GM12878 (cell line): ENCODE results near the gene CARM1. TPM values are rescaled to one million over a fixed set of nuclear protein-coding genes. Genes with fewer than 3 reads are reported as not detected.

Source experiments
- ATAC-seq: fragments of 200-7000 bp; cut with Tn5 transposase; 3 replicates; pipeline ENCODE4 v1.9.1; 2020; ENCODE audit warnings: mild to moderate bottlenecking, moderate library complexity
- BruUV-seq: library from RNA; stranded (reverse); fragments of 400-500 nt; replicated peaks from 2 replicates; lab custom pipeline; 2021; lab: Mats Ljungman, UMichigan
- CTCF ChIA-PET: fragments of 300-600 bp; sonication (Branson Sonifier 250); formaldehyde crosslinking; extraction: SDS; loops from one replicate; lab custom pipeline; 2021; ENCODE audit warnings: inconsistent platforms; lab: Yijun Ruan, JAX
- POLR2A ChIA-PET: fragments of 350-600 bp; formaldehyde crosslinking; extraction: SDS; loops from one replicate; lab custom pipeline; 2021; ENCODE audit warnings: inconsistent platforms; lab: Charles Lee
- RAD21 ChIA-PET: fragments of 300-600 bp; sonication (Branson Sonifier 250); formaldehyde crosslinking; loops from one replicate; lab custom pipeline; 2023; ENCODE audit warnings: antibody characterized with exemption; ENCODE audit not compliant: unreplicated experiment; lab: Charles Lee
- SMC1A ChIA-PET: fragments of 300-600 bp; sonication (Branson Sonifier 250); formaldehyde crosslinking; loops from one replicate; lab custom pipeline; 2023; ENCODE audit not compliant: unreplicated experiment, uncharacterized antibody; lab: Charles Lee
- DNase-seq: peaks from one replicate; pipeline ENCODE4 v3.0.0-alpha.2; 2011; ENCODE audit warnings: low read depth, low spot score
- FAIRE-seq: peaks from 3 replicates; lab custom pipeline; 2011; peaks lifted over from hg19 to GRCh38; lab: Jason Lieb, UNC
- H2AFZ ChIP-seq: 2 replicates; pipeline ENCODE4 v1.6.0; 2011; ENCODE audit warnings: low read depth, low read length, control low read depth; ENCODE audit not compliant: control insufficient read depth
- H3K27ac ChIP-seq: 2 replicates; pipeline ENCODE4 v1.5.1; 2011; ENCODE audit warnings: control low read depth; ENCODE audit not compliant: control insufficient read depth, insufficient read depth
- H3K27me3 ChIP-seq, 2 experiments: replicated peaks in 1 of 2; 2 replicates each; pipeline versions ENCODE4 v1.6.0 to v1.6.1; 2011; ENCODE audit warnings: low read length in 1 of 2; ENCODE audit not compliant: control insufficient read depth in 2 of 2, insufficient read depth in 2 of 2
- H3K36me3 ChIP-seq, 2 experiments: 2 replicates each; pipeline ENCODE4 v1.5.1; 2011; ENCODE audit warnings: low read length in 1 of 2; ENCODE audit not compliant: control insufficient read depth in 2 of 2, insufficient read depth in 2 of 2
- H3K4me1 ChIP-seq: 2 replicates; pipeline ENCODE4 v1.6.1; 2011; ENCODE audit warnings: mild to moderate bottlenecking, low read length, moderate library complexity, mixed read lengths; ENCODE audit not compliant: control insufficient read depth, insufficient read depth
- H3K4me2 ChIP-seq: 2 replicates; pipeline ENCODE4 v1.6.0; 2011; ENCODE audit warnings: control low read depth; ENCODE audit not compliant: control insufficient read depth, insufficient read depth
- H3K4me3 ChIP-seq: fragments of 200-600 bp; sonication (generic); 2 replicates; pipeline ENCODE4 v1.5.1; 2016
- H3K79me2 ChIP-seq: 2 replicates; pipeline ENCODE4 v1.6.0; 2011; ENCODE audit warnings: low read length; ENCODE audit not compliant: control insufficient read depth, insufficient read depth
- H3K9ac ChIP-seq: 2 replicates; pipeline ENCODE4 v1.8.0; 2011; ENCODE audit warnings: low read length, control low read depth, mixed read lengths; ENCODE audit not compliant: control insufficient read depth, insufficient read depth
- H3K9me3 ChIP-seq: replicated peaks from 3 replicates; pipeline ENCODE4 v1.5.1; 2011; ENCODE audit warnings: mild to moderate bottlenecking, low read length; ENCODE audit not compliant: control insufficient read depth, insufficient read depth
- H4K20me1 ChIP-seq: 2 replicates; pipeline ENCODE4 v1.6.0; 2011; ENCODE audit not compliant: control insufficient read depth, insufficient read depth
- ZNF687 ChIP-seq: fragments of 450-650 bp; IDR thresholded peaks from 2 replicates; pipeline ENCODE4 v1.6.1; 2017; ENCODE audit warnings: mild to moderate bottlenecking, moderate library complexity
- WGBS: methylation state at CpG from one replicate; pipeline ENCODE4 v1.1.6; 2016; ENCODE audit warnings: low lambda C conversion rate; ENCODE audit not compliant: insufficient replicate concordance, insufficient coverage; ENCODE audit errors: missing lambda C conversion rate; 5-methylcytosine and 5-hydroxymethylcytosine counted together
- in situ Hi-C: fragments of 300-500 bp; cut with MboI; formaldehyde crosslinking; loops from 9 replicates; pipeline ENCODE4 v1.14.3; 2018; ENCODE audit warnings: mixed read lengths
- intact Hi-C: fragments of 100-400 bp; cut with micrococcal nuclease; formaldehyde crosslinking; loops from one replicate; pipeline ENCODE4 v1.14.2; 2022; ENCODE audit not compliant: unreplicated experiment
- polyA plus RNA-seq, 11 experiments: library from polyadenylated mRNA; depleted of rRNA in 4 of 11; unstranded in 6 of 11; stranded (reverse) in 5 of 11; fragments of >200 nt; fragmentation: Nextera tagmentation in 4 of 11; fragmentation: Illumina TruSeq in 1 of 11; extraction: Ambion mirVana in 4 of 11; extraction: Trizol in 1 of 11; gene quantifications; 1 replicate in 1 of 11; 2 replicates in 10 of 11; pipeline versions ENCODE4 v1.2.1 to v1.2.3, GENCODE V29; 2011 to 2016; ENCODE audit warnings: inconsistent platforms in 2 of 11, missing spikeins in 2 of 11, low read depth in 1 of 11
- total RNA-seq, 4 experiments: library from RNA; depleted of rRNA in 3 of 4; stranded (reverse); fragments of >200 nt in 3 of 4; fragmentation: Illumina TruSeq in 1 of 4; extraction: Trizol in 1 of 4; gene quantifications; 2 replicates each; pipeline versions ENCODE4 v1.2.1 to v1.2.3, GENCODE V29; 2013 to 2021

The CARM1 gene
- total and polyA plus RNA-seq, 10 of the 15 experiments (the other 5 are each of a cell fraction or from before 2014, with no cell fraction given), result 0.45 to 116 (median 39.7) TPM

- SMC1A ChIA-PET, result interaction anchor here (2.9 to 6.9 kb wide), 2 partner anchors 144 to 160 kb away, joined by 17 to 102 read pairs; partner anchors contain the start of genes DNM2 and QTRT1
- in situ Hi-C loops (loop anchor here (5.0 kb wide), 1 partner anchor 145 kb away; the partner anchor contains the start of gene DNM2), intact Hi-C loops (no loop called here)
- Histone ChIP-seq H3K9me3 (no peaks in the 10 kb centered on the region), H3K4me3 (no peak overlapping the region), H3K27me3 (no peaks in the 10 kb centered on the region), H3K9ac (no peak overlapping the region), H3K36me3 (no peaks in the 10 kb centered on the region), H3K4me2 (no peak overlapping the region), H4K20me1 (no peaks in the 10 kb centered on the region), H3K4me1 (peaks cover under 1% of the 10 kb centered on the region), H3K27ac (no peak overlapping the region), H2AFZ (no peak overlapping the region), H3K79me2 (no peaks in the 10 kb centered on the region)
- DNase-seq (no peak), FAIRE-seq (no peak), ATAC-seq (no peak)
- whole genome bisulfite sequencing, result 84% methylated on average over 6 of the region's 6 CpGs
- RAD21 ChIA-PET, result interaction anchor here (1.1 to 2.4 kb wide), 2 partner anchors 145 to 161 kb away, joined by 5 to 38 read pairs; partner anchors contain the start of genes DNM2 and QTRT1
- CTCF ChIA-PET, result interaction anchor here (0.6 to 7.5 kb wide), 6 partner anchors 8 to 219 kb away, joined by 3 to 211 read pairs (median 26); partner anchors contain the start of genes C19orf38, DNM2 and TMED1
- POLR2A ChIA-PET, result interaction anchor here (0.6 to 4.6 kb wide), 2 partner anchors 34 to 144 kb away, joined by 5 to 34 read pairs; partner anchors contain the start of gene DNM2
- BruUV-seq, result no TSS peak
- TF ChIP-seq ZNF687, result no peak
- TF ChIP-seq, all 136 proteins: peak for 0
Measured at GRCh38 chr19:10862561-10863106, 8.7 kb upstream of the CARM1 start.
